GM23338 (cell line): ENCODE measurements around the gene TMEM53. TPM values are rescaled to one million over a fixed set of nuclear protein-coding genes. Genes with fewer than 3 reads are reported as not detected.

ENCODE experiments used
- ATAC-seq: fragments of 200-7000 bp; cut with Tn5 transposase; 3 replicates; pipeline ENCODE4 v1.9.1; 2020
- DNase-seq: peaks from one replicate; pipeline ENCODE4 v3.0.0-alpha.2; 2015; ENCODE audit warnings: low spot score
- H2AFZ ChIP-seq: fragments of 200-600 bp; sonication (generic); 2 replicates; pipeline ENCODE4 v1.8.0; 2016; ENCODE audit warnings: antibody characterized with exemption, mild to moderate bottlenecking, moderate library complexity
- H3F3A ChIP-seq: fragments of 200-600 bp; sonication (generic); replicated peaks from 2 replicates; pipeline ENCODE4 v1.8.0; 2017; ENCODE audit warnings: antibody characterized with exemption, mixed run types, low read depth
- H3K27ac ChIP-seq: fragments of 200-600 bp; sonication (generic); 2 replicates; pipeline ENCODE4 v1.6.1; 2016; ENCODE audit warnings: low read depth
- H3K27me3 ChIP-seq: fragments of 200-600 bp; sonication (generic); 2 replicates; pipeline ENCODE4 v1.8.0; 2016; ENCODE audit warnings: mild to moderate bottlenecking, mixed run types, moderate library complexity; ENCODE audit not compliant: insufficient read depth
- H3K36me3 ChIP-seq: fragments of 200-600 bp; sonication (generic); 2 replicates; pipeline ENCODE4 v1.8.0; 2016; ENCODE audit warnings: mild to moderate bottlenecking; ENCODE audit not compliant: insufficient read depth
- H3K4me1 ChIP-seq: fragments of 200-600 bp; sonication (generic); 2 replicates; pipeline ENCODE4 v1.8.0; 2016; ENCODE audit warnings: mild to moderate bottlenecking, moderate library complexity; ENCODE audit not compliant: insufficient read depth
- H3K4me2 ChIP-seq: fragments of 200-600 bp; sonication (generic); 2 replicates; pipeline ENCODE4 v1.7.1; 2017; ENCODE audit warnings: mixed run types
- H3K4me3 ChIP-seq: fragments of 200-600 bp; sonication (generic); 2 replicates; pipeline ENCODE4 v1.6.1; 2016; ENCODE audit warnings: mixed run types
- H3K79me2 ChIP-seq: fragments of 200-600 bp; sonication (generic); replicated peaks from 2 replicates; pipeline ENCODE4 v1.8.0; 2017; ENCODE audit warnings: mild to moderate bottlenecking; ENCODE audit not compliant: insufficient read depth
- H3K9me2 ChIP-seq: fragments of 200-600 bp; sonication (generic); 2 replicates; pipeline ENCODE4 v1.8.0; 2017; ENCODE audit not compliant: insufficient read depth
- H4K20me1 ChIP-seq: fragments of 200-600 bp; sonication (generic); replicated peaks from 2 replicates; pipeline ENCODE4 v1.8.0; 2017; ENCODE audit warnings: mild to moderate bottlenecking; ENCODE audit not compliant: insufficient read depth
- H3K27ac Mint-ChIP-seq: 2 replicates; pipeline ENCODE4 v1.8.0; 2020; ENCODE audit warnings: inconsistent platforms, mild to moderate bottlenecking, moderate library complexity, mixed read lengths
- H3K27me3 Mint-ChIP-seq: 3 replicates; pipeline ENCODE4 v1.8.0; 2022; ENCODE audit warnings: low read depth, mild to moderate bottlenecking, moderate library complexity, mixed read lengths, inconsistent platforms; ENCODE audit not compliant: insufficient read depth, poor library complexity
- H3K36me3 Mint-ChIP-seq: 3 replicates; pipeline ENCODE4 v1.8.0; 2021; ENCODE audit warnings: low read depth, mild to moderate bottlenecking, inconsistent platforms, moderate library complexity, mixed read lengths
- H3K4me1 Mint-ChIP-seq: 3 replicates; pipeline ENCODE4 v1.8.0; 2020; ENCODE audit warnings: mild to moderate bottlenecking, inconsistent platforms, mixed read lengths
- H3K4me3 Mint-ChIP-seq: 3 replicates; pipeline ENCODE4 v1.8.0; 2021; ENCODE audit warnings: moderate library complexity, mild to moderate bottlenecking, inconsistent platforms, mixed read lengths
- H3K9me3 Mint-ChIP-seq: 3 replicates; pipeline ENCODE4 v1.8.0; 2020; ENCODE audit warnings: moderate library complexity, mild to moderate bottlenecking, inconsistent platforms, mixed read lengths
- POLR2AphosphoS5 ChIP-seq: IDR thresholded peaks from 2 replicates; pipeline ENCODE4 v1.6.1; 2016; ENCODE audit warnings: antibody characterized with exemption, low read depth
- STAT1 ChIP-seq: IDR thresholded peaks from one replicate; pipeline ENCODE4 v1.6.1; 2016; ENCODE audit warnings: antibody characterized with exemption; ENCODE audit not compliant: unreplicated experiment
- ZNF462 ChIP-seq: fragments of 250-450 bp; sonication (Bioruptor Pico); IDR thresholded peaks from 2 replicates; pipeline ENCODE4 v1.5.0; 2020; ENCODE audit warnings: mild to moderate bottlenecking, moderate library complexity
- polyA plus RNA-seq: library from polyadenylated mRNA; unstranded; fragments of >200 nt; fragmentation: Nextera tagmentation; extraction: Ambion mirVana; gene quantifications from 2 replicates; pipeline ENCODE4 v1.2.1, GENCODE V29; 2016
- total RNA-seq: library from RNA; depleted of rRNA; stranded (reverse); fragments of >200 nt; shearing (Covaris generic); gene quantifications from 2 replicates; pipeline ENCODE4 v1.2.3, GENCODE V29; 2014

TMEM53 gene
- total and polyA plus RNA-seq, 2 experiments from 2014 or later, result 15.4 to 20.8 TPM

- no peak for TF ChIP-seq ZNF462 (CRISPR knock-in tag)
- no peak for TF ChIP-seq POLR2AphosphoS5
These were observed 8.6 kb upstream of the TMEM53 start (continued) for GRCh38 chr1:44682883-44683265.

- H3K4me1 Mint-ChIP-seq, result peaks cover 24% of the 10 kb centered on the region
- peak; percentile 68 for DNase-seq
These were observed 7.9 kb upstream of the TMEM53 start for GRCh38 chr1:44681905-44682882.

More at GRCh38 chr1:44681905-44682882, 7.9 kb upstream of the TMEM53 start:
- Mint-ChIP-seq H3K27me3 (peaks cover 10% of the 10 kb centered on the region), H3K36me3 (no peaks in the 10 kb centered on the region; the same call in 2 of the 3 replicates), H3K27ac (peak overlapping the region; percentile 51), H3K4me3 (peak overlapping the region; percentile 8; the same call in 2 of the 3 replicates), H3K9me3 (no peaks in the 10 kb centered on the region)
- Histone ChIP-seq H3K4me1 (peaks cover 24% of the 10 kb centered on the region), H3K4me2 (peak overlapping the region; percentile 78), H3F3A (0 out of 2 replicates have a peak, but pooled peaks cover 3% of the 10 kb centered on the region), H3K27me3 (no peaks in the 10 kb centered on the region), H3K36me3 (no peaks in the 10 kb centered on the region), H3K4me3 (peak overlapping the region; percentile 44), H4K20me1 (0 out of 2 replicates have a peak, but pooled peaks cover 3% of the 10 kb centered on the region), H2AFZ (peak overlapping the region; percentile 82; the same call in 1 of the 2 replicates), H3K27ac (peak overlapping the region; percentile 92), H3K79me2 (no peaks in the 10 kb centered on the region), H3K9me2 (no peaks in the 10 kb centered on the region)
- peak; percentile 95 for ATAC-seq
- no peak for TF ChIP-seq STAT1
